Activated gamma-delta T cell (primary cell): Measurements from ENCODE around the gene FGD2.

Experiments used
- DNase-seq: peaks from one replicate; lab custom pipeline; 2025; lab: John Stamatoyannopoulos, UW

FGD2 gene

DNA sequence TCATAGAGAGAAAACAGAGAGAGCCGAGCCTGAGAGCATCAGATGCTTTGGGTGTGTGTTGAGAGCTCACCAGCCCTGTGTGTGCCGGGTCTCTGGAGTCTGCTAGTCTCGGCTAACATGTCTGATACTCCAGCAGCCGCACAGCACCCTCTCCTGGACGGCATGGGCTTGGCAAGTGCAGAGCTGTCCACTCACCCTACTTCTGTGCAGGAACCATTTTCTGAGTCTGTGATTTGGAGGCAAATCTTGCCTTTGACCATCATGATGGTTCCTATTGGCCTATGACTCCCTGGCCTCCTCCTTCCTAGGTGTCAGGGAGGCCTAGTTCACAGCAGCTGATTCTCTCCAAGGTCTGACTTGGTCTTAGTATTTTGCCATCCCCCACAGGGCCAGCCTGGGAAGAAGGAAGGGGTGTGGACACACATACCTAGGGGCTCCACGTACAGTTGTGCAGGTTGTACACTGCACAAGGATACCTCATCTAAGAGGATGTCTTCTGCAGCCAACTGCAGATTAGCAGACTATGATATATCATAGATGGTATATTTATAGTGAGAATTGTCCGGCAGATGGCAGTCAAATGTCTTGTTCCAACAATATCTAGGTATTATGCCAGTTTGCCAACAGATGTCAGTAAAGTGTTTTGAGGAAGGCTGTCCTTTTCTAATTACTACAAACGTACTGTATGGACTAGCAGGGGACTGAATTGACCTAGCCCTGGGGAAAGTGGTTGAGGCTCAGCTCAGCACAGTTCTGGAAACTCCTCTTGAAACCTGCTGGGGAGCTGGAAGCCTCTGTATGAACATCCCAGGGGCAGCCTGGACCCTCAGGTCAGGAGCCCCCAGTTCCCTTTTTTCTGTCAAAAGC, 13.0 kb downstream of the FGD2 start:
- peak; percentile 42 for DNase-seq

DNA sequence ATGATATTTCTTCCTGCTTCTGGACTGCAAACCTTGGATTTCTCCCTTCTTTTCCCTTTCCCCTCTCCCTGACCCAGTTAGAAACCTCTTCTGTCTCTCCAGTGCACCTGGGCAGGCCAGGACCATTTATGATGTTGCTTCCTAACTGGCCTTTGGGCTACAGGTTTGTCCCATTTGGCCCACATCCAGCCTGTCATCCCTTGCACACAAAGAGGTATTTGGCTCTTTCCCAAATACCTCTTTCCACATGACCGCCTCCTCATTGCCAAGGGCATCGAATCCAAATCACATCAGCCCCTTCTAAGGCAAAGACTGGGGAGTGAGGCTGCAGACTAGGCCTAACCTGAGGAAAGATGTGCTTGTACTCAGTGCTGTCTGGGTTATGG, 13.6 kb downstream of the FGD2 start:
- DNase-seq: no peak

DNA sequence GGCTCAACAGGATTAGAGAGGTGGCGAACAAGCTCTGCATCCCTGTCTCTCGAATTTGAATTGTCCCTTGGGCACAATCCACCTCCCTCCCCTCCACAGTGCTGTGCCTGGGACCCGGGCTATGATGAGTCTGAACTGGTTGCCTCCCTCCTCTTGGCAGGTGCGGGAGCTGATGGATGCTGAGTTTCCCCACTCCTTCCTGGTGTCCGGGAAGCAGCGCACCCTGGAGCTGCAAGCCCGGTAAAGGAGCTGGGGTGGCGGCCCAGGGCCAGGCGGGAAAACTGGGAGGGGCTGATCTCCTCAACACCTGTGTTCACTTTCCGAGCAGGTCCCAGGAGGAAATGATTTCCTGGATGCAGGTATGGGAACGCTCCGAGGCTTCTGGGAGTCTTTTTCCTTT, 14.9 kb downstream of the FGD2 start:
- DNase-seq: no peak

DNA sequence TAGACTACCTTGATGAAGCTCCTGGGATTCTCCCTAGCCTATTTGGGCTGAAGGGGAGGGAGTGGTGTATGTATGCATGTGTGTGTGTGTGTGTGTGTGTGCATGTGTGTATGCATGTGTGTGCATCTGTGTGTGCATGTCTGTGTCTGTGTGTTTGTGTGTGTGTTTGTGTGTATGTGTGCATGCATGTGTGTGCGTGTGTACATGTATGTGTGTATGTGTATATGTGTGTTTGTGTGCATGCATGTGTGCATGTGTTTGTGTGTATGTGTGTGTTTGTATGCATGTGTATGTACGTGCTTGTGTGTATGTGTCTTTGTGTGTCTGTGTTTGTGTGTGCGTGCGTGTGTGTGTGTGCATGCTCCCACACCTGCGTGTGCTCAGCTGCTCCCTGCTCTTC, 15.4 kb downstream of the FGD2 start:
- DNase-seq: no peak

DNA sequence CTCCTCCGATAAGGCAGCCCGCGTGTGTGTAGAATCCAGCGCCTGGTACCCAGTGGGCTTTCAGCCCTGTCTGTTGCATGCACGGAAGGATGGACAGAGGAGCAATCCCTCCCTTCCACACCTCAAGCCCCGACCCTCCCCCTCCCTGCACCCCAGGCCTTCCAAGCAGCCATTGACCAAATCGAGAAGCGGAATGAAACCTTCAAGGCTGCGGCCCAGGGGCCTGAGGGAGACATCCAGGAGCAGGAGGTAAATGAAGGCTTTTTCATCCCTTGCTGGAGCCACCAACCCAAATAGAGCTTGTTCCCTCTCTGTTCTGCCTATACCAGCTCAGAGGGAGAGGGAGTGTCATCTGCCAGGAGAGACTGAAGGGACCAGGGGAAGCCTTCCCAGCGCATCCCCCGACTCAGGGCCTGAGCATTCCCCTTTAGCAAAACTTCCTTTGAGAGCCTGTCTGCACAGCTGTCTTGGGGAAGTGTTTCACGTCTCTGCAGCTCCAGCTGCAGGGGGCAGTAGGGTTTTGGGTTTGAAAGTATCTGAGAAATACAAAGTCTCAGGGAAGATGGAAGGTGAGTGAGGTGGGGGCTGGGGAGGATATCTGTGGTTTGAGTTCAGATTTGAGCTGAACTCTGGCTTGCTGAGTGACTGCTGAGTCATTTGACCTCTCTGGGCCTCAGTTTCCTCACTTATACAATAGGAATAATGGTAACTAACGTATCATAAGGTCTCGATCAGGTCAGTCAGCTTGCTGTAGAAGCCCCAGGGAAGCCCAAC, 16.1 kb downstream of the FGD2 start:
- DNase-seq: no peak

DNA sequence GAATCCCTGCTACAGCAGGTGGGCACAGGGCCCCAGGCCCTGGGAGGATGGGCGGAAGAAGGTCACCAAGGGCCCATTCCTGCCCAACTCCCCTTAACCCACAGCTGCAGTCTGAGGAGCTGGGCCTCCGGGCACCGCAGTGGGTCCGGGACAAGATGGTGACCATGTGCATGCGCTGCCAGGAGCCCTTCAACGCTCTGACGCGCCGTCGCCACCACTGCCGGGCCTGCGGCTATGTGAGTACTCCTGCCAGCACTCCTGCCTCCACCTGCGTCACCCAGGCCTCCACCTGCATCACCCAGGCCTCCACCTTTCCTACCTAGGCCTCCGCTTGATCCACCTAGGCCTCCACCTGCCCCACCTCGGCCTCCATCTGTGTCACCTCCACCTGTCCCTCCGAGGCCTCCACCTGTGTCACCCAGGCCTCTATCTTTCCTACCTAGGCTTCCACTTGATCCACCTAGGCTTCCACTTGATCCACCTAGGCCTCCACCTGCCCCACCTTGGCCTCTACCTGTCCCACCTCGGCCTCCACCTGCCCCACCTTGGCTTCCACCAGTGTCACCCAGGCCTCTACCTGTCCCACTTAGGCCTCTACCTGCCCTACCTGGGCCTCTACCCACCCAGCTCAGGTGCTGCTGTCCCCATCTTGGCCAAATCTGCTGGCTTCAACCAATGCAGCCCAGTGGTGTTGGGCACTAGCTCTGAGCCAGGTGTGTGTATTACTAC, 16.8 kb downstream of the FGD2 start:
- no peak for DNase-seq

DNA sequence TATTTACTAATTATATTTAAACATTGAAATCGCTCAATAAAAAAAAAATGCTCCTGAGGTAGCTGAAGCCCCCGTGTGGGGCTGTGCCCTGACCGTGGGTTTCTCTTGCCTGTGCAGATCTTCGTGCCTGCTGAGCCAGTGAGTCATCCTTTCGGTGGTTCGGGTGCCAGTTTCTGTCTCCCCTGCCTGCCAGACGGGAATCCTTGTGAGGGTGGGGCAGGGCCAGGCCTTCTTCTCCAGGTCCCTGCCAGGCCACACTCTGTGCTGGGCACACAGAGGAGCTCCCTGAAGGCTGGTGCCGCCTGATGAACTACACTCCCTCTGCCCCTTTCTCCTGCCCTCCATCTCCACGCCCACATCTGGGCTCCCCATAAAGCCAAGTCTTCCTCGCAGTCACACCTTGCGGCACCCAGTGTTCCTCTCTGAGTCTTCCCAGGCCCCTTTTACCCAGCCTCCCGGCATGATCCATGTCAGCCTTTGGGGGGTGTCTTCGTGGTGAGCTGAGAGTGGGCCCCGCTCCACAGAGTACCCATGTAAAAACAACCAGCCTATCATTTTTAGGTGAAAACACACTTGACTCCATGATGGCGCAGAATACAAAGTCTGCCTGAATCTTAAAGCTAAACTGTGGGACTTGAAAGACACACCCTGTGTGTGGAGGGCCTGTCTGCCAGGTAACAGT, 19.3 kb downstream of the FGD2 start:
- no peak for DNase-seq

DNA sequence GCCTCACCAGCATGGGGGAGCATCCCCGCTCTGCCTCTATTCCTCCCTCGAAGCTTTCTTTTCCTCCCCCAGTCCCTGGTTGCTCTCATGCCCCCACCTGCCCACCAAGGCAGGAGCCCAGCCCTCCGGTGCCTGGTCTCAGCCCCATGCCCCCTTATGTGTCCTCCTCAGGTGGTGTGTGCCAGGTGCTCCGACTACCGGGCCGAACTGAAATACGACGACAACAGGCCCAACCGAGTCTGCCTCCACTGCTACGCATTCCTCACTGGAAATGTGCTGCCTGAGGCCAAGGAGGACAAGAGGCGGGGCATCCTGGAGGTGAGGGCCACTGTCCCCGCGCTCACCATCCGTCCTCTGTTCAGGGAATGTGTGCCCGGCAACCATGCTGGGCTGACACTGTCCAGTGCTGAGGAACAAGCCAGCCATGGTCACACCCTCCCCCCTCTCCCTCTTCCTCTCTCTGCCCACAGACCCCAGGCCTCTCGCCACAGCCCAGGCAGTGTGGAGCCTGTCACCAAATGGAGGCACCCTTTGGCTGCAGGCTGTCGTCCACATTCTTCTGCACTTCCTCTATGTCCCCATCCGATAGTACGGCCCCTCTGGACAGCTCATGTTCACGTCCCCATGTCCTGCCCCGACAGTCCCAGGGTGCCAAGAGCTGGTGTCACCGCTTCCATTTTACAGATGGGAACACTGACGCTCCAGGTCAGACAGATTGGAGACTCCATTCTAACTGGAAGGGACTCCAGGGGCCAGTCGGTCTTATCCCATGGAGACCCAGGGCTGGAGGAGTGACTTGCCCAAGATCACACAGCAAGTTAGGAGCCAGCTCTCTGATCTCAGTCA, 20.4 kb downstream of the FGD2 start:
- no peak for DNase-seq

DNA sequence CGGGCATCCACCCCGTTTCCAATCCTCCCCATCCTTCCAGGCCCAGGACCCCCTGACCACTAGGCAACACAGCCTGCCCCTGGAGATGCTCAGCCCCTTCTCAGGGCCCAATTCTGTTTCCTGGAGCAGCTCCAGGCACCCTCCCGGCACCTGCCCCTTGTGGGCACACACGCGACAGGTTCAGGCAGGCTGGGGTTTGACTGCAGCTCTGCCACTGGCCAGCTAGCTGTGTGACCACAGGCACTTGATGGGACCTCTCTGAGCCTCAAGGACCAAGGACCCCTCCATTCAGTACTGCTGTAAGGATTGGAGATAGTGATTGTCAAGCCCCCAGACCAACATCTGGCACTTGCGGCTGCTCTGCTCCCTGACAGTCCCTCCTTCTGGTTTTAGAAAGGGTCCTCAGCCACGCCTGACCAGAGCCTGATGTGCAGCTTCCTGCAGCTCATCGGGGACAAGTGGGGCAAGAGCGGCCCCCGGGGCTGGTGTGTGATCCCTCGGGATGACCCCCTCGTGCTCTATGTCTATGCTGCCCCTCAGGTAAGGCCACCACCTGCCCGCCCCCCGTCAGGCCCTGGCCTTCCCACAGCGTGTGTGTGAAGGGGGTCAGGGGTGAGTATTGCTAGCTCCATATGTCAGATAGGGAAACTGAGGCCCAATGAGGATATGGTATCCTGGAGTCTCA, 21.7 kb downstream of the FGD2 start:
- no peak for DNase-seq

DNA sequence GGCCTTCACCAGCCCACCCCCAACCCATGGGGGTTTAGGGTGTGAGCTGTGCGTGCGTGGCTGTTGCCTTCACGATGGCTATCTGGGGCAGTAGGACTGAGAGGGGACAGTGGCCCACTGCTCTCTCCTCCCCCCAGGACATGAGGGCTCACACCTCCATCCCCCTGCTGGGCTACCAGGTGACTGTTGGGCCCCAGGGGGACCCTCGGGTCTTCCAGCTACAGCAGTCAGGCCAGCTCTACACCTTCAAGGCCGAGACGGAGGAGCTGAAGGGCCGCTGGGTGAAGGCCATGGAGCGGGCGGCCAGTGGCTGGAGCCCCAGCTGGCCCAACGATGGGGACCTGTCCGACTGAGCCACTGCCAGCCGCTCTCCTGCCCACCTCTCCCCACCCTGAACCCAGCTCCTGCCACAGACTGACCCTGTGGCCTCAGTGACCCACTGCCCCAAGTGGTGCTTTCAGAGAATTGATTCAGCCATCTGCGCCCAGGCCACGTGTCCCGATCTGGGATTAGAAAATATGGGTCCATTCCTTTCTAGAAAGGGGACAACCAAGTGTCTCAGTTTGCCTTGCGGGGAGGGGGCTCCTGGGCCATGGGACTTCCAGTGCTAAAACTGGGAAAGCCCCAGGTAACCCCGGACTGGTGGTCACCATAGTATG, 22.5 kb downstream of the FGD2 start:
- DNase-seq: no peak

DNA sequence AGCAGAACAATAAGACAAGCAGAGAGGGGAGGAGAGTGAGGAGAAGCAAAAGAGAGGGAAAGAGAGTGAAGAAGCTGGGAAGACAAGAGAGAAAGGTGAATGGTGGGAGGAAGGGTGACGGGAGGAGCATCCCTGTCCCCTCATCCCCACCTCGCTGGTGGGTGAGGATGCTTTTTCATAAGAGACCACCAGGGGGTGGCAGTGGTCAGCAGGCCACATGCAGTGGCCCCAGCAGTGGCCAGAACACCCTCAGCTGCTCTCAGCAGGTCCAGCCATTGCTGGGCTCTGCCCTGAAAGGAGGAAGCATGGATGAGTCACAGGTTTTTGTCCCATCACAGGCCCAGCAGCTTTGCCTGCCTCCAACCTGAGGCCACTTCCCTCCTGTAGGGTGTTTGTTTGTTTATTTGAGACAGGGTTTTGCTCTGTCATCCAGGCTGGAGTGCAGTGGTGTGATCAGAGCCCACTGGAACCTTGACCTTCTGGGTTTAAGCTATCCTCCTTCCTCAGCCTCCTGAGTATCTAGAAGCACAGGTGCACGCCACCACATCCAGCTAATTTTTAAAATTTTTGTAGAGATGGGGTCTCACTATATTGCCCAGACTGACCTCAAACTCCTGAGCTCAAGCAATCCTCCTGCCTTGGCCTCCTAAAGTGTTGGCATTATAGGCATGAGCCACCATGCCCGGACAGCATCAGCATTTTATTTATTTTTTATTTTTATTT, 24.0 kb downstream of the FGD2 start:
- DNase-seq: no peak

DNA sequence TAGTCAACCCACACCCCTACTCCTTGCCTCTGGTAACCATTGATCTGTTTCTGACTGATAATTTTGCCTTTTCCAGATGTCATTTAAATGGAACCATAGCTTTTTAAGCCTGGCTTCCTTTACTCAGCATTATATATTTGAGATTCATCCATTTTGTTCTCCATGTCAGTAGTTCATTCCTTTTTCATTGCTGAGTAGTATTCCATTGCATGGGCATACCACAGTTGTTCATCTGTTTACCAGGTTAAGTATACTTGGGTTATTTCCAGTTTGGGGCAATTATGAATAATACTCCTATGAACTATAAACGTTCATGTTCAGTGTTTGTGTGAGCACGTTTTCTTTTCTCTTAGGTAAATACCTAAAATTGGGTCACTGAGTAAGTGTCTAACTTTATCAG, 25.1 kb downstream of the FGD2 start:
- DNase-seq: no peak

DNA sequence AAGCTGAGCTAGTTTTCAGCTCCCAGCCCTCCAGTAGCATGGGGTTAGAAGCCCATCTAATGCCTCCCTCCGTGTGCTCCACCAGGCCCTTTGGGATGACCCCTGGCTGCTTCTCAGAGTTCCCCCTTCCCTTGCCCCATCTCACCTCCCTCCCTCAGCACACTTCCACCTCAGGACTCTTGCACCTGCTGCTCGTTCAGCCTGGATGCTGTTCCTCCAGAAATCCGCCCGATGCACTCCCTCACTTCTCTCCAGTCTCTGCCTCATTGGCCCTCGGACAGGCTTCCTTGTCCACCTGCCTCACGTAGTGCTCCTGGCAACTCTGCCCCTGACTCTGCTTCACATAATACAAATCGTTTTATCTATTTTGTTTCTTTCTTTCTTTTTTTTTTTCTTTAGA, 26.8 kb downstream of the FGD2 start:
- no peak for DNase-seq

DNA sequence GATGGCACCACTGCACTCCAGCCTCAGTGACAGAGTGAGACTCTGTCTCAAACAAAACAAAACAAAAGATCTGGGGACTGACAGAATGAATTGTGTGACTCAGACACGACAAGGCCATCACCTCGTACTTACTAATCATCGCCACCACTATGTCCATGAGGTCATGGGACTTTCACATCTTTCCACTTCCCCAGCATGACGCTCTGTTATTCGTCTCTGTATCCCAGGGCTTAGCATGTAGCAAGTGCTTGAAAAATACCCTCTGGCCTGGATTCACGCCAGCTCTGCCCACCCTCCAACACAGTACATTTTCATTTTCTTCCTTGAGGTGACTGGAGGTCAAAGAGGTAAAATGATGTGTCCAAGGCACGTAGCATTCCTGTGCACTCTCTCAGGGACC, 27.8 kb downstream of the FGD2 start:
- no peak for DNase-seq

DNA sequence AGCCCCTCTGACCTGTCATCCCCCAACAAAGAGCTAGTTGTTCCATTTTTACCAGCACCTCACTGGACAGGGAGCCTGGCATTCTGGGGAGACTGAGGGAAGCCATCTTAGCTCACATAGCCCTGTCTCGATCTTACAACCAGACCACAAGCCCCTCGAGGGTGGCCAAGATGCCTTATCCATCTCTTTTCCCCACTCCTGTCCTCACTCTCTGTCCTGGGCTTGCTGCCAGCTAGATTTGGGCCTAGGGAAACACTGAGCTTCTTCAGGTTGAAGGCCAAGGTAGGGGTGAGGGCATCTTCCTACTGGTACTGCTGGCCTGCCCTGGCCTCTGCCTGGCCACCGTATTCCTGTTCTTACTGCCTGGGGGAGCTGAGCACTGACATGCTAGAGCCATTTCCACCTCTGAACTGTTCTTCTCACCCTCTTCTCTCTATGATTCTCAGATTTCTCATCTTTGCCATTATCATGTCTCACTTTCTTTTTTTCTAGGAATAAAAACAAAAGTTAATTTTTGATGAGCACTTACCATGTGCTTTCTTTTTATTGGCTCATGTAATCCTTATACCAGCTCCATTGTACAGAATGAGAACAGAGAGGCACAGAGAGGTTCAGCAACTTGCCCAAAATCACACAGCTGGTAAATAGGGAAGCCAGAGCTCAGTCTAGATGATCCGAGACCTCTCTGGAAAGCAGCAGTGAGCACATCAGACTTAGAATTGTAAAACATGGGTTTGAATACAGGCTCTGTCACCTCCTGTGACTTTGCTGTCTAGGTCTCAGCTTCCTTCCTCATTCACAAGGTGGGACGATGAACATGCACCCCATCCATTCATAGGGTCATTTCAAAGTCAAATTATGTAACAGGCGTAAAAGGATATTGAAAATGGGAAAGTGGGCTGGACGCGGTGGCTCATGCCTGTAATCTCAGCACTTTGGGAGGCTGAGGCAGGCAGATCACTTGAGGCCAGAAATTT, 28.7 kb downstream of the FGD2 start:
- DNase-seq: no peak

DNA sequence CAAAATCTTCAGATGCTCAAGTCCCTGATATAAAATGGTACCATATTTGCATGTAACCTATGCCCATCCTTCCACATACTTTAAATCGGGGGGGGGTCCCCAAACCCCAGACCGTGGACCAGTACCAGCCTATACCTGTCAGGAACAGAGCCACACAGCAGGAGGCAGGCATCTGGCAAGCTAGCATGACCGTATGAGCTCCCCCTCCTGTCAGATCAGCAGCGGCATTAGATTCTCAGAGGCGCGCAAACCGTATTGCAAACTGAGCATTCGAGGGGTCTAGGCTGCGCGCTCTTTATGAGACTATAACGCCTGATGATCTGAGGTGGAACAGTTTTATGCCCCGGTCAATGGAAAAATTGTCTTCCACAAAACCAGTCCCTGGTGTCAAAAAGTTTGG, 30.7 kb downstream of the FGD2 start:
- DNase-seq: no peak

DNA sequence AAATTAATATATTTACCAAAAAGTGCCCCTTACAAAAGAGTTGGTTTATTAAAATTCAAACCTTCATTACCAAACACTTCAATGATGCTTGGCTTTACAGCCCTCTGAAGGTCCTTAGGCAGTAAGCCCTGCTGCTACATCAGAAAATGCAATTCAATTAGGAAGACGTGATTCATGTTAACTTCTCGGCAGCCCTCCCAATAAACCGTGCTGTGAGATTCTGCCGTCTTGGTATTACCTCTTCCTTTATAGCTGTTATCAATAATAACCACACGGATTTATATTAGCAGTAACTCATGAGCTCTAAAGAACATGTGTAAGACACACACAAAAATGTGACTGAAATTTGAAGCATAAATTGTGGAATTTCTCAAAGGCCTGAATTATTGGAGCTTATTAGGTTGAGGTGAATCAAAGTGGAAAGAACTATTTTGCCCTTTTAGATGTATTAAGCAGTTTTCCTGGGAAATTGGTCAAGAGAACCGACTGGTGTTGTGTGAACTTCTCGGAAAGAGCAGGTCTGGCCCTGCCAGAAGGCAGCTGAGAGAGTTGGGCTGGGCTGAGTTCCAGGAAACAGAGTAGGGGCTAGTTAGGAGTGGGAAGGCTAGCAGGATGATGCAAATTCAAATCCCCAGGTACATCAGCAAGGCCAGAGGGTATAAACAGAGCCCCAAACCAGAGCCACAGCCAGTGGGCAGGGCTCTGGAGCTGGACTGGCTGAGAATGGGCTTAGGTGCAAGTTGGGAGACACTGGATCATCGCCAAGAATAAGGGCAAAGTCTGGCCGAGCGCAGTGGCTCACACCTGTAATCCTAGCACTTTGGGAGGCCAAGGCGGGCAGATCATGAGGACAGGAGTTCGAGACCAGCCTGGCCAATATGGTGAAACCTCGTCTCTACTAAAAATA, 33.1 kb downstream of the FGD2 start:
- no peak for DNase-seq
